GM21528 (cell line): ENCODE results near the gene SMYD3.
A peak's percentile ranks its signal among the peaks of the same experiment; 100 is the strongest.
"Not testable (repeated sequence)": the region's sequence is repeated elsewhere in the genome, so short reads cannot be mapped to it uniquely, and the experiment has no call there.

Experiments used
- ATAC-seq: cut with Tn5 transposase; IDR thresholded peaks from one replicate; pipeline ENCODE4 v1.9.1; 2021; ENCODE audit warnings: mild to moderate bottlenecking, moderate library complexity; ENCODE audit not compliant: unreplicated experiment, low FRiP score

SMYD3 gene

DNA sequence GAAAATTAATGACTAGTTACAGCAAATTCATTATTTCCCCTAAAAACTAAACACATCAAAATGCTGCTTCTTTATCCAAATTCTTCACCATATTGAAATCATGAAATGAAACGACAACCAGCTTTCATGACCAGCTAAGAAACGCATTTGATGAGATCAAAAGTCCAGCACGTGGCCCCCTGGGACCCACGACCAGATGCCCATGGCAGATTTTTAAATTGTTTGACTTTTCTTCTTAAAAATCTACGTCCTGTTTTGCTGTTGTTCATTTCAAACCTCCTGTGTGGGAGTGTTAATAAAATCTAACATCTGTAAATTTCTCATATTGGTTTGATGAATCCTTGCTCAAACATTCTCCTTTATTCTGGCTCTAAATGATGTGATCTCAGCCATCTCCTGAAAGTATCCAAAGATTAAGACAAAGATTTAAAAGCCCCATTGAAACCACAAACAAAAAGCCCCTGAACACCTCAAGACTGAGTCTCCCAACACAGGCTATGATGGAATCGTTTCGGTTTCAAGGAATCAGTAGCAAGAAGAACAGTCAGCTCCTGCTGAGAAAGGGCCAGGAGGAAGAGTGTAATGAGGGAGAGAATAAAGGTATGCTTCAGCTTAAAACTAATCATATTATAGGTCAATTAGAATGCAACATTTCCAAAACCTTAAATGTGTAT is 523.6 kb downstream of the SMYD3 start:
- no peak for ATAC-seq

DNA sequence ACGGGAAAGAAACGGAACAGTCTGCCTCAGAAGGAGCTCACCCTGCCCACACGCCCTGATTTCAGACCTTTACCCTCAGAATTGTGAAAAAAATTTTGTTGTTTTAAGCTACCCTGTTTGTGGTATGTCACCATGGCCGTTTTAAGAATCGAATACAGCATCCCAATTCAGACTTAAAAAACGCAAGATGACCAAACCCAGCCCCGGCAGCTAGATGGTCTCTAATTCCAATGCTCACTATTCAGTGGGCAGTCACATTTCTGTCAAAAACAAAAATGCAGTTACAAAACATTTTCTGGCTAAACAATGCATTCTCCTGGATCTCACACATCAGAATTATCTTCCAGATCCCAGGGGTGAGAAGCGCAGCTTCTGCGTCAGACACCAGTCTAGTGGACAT is 527.5 kb downstream of the SMYD3 start:
- no peak for ATAC-seq

DNA sequence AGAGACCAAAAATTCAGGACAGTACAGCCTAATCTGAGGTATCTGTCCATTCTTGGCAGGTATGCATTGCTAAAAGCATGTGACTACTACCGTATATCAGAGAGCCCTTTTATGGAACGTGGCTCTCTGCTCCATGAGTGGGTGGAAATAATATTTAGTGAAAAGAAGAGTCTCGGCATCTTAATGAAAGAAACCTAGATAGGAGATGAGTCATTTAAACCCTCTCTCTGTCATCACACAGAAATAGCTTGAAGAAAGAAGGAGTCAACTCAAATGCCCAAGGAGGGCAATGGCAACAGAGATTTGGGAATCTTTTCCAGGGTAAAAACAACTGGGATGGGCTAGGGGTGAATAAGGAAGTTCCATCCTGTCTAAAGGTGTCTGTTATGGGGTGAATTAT is 528.2 kb downstream of the SMYD3 start:
- no peak for ATAC-seq

DNA sequence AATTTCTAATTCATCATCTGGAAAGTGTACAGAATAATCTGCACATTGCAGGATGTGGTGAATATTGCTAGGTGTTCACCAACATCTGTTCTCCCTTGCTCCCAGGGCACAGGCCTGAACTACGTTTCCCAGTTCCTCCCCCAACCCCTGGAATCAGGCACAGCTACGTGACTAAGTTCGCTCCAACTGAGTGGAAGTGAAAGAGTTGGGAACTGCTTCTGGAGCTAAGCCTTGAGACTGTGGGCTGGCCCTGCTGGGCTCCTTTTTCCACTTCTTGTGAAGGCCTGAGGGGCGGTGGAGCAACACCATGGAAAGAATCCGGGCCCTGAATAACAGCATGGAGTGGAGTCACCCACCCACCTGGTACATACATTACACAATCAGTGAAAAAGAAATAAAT is 534.6 kb downstream of the SMYD3 start:
- no peak for ATAC-seq

DNA sequence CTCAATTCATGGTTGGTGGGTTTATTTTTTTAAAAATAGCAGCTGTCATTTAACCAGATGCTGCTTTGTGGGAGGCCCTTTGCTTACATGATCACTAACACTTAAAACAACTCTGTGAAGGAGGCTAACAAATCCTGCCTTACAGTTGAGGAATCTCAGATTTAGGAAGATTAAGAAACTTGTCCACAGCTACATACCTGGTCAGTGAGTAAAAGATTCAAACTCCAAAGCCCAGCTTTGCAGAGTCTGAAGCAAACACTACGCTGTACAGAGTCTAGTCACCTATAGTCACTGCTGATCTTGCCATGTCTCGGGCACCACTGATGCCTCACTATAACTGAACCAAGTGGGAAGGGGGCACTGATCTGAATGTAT is 535.4 kb downstream of the SMYD3 start:
- ATAC-seq: no peak

DNA sequence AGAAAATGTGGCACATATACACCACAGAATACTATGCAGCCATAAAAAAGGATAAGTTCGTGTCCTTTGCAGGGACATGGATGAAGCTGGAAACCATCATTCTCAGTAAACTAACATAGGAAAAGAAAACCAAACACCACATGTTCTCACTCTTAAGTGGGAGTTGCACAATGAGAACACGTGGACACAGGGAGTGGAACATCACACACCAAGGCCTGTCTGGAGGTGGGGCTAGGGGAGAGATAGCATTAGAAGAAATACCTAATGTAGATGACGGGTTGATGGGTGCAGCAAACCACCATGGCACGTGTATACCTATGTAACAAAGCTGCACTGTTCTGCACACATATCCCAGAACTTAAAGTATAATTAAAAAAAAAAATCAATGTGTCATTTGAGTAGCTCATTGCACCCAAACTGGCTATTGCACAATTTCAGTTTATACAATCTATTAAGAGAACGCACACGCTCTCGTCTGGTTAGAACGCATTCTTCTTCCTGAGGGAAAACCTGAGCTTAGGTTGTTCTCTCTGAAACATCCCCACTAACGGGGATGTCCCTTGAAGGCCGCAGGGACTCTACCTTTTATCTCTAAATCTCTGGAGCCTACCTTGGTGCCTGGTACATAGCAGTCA is 535.9 kb downstream of the SMYD3 start:
- not testable (repeated sequence) for ATAC-seq

DNA sequence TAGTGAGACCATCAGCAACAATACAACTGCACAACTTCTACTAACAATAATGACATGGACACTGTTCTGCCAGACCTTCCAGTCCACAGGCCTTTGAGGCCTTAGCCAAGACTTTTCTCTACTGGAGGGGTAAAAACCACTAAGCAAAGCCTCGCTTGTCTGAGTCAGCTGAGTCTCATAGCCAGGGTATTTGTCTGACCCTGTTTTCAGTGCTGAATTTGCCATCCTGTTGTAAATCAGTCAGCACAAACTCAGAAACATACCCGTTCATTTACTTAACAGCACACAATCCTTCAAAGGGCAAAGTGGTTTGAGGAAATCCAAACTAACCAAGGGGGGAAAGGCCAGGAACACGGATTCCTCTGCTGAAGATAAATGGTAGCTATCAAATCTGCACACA is 537.8 kb downstream of the SMYD3 start:
- no peak for ATAC-seq

DNA sequence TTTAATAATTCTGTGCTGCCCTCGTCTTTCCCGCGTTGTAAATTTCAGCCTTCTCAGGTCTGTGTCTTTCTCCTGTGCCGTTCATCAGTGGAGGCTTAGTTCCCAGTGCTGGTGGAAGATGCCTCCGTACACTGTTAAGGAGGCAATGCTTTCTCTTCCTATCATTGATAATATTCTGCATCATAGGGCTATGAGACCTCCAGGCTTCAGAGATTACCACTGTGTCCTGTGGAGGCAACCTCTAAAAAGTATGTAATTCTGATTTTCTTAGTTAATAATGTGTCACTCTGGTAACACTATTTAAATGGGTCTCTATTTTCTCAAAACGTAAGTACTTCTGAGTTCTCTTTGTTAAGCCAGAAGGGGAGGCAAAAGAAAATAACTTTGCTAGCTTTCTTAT is 538.3 kb downstream of the SMYD3 start:
- no peak for ATAC-seq

DNA sequence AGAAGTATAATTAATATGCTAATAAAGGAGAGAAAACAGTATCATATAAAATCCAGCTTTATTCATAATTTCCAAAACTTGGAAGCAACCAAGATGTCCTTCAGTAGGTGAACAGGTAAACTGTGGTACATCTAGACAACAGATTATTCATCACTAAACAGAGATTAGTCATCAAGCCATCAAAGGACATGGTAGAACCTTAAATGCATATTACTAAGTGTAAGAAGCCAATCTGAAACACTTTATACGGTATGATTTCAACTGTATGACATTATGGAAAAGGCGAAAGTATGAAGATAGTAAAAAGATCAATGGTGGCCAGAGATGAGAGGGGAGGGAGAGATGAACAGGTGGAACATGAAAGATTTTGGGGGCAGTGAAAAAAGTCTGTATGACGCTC is 541.7 kb downstream of the SMYD3 start:
- ATAC-seq: no peak

DNA sequence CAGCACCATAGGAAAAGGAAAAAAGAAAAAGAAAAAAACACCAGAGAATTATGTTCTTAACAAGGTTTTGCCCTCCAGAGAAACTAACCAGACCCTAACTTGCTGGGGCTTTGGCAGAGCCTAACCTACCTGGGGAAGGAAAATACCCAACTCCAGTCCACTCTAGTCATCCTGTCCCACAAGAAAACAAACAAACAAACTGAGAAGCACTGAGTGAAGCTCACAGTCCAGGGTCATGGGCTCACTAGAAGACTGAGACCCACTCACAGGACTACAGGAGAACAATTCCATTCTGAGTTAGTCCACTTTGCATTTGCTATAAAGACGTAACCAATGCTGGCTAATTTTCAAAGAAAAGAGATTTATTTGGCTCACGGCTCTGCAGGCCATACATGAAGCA is 543.4 kb downstream of the SMYD3 start:
- no peak for ATAC-seq

DNA sequence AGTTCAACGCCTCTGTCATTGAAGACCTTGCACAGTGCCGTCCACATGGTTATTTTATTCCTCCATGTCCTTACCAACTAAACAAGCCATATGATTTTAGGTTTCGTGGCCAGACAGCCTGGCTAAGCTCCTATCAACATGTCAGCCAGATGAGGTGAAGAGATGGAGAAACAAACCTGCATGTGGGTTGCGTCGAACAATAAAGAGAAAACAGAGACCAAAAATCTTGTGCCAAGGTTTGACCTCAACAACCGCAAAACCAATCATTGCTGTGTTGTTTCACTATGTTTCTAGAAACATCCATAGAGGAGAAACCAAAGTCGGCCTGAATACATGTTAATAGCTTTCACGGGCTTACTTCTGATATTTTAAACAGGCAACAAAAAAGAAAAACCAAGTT is 544.6 kb downstream of the SMYD3 start:
- no peak for ATAC-seq

DNA sequence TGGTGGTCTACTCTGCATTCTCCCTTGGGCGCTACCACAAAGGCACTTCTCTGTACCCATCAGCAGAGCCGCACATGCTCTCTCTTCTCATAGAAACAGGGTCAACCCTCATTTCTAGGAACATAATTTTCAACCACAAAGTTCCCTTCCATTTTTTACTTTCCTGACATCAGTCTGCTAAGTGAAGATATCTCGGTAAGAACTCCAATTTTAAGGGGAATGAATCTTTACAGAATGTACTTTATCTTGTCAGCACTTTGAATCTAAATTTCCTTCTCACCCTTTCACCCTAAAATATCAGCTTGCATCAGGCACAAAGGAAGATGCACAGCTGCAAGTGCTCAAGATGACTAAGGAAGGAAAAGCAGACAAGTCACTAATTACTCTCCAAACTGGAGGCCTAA is 545.9 kb downstream of the SMYD3 start:
- no peak for ATAC-seq

DNA sequence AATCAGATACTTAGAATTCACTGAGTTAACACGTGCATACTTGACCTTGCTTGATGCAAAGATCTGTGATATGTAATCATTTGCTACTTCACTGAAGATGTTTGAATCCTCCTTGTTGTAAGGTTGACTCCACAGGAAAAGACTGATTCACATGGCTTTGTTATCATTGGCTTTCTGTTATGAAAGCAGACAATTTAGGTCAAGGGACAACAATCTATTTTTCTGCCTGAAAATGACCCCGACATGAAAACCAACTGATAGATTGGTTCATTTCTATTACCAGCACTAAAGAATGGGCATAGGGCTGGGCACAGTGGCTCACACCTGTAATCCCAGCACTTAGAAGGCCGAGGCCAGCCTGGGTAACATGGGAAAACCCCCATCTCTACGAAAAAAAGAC is 546.9 kb downstream of the SMYD3 start:
- ATAC-seq: no peak

DNA sequence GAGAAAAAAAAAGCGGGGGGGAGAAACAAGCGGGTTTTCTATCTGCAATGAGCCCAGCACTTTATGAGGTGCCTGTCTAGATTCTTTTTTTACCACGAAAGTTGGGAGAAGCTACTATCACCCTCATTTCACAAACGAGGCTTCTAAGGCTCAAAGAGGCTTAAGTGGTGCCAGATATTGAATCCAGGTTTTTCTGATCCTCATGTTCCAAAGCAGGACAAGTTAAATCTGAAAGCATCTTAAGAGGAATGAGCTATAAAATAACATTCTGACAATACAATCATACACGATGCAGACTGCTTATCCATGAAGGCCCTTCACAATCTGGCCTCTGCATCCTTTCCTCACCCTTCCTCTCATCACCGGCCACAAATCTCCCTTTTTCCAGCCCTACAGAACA is 549.1 kb downstream of the SMYD3 start:
- ATAC-seq: no peak

DNA sequence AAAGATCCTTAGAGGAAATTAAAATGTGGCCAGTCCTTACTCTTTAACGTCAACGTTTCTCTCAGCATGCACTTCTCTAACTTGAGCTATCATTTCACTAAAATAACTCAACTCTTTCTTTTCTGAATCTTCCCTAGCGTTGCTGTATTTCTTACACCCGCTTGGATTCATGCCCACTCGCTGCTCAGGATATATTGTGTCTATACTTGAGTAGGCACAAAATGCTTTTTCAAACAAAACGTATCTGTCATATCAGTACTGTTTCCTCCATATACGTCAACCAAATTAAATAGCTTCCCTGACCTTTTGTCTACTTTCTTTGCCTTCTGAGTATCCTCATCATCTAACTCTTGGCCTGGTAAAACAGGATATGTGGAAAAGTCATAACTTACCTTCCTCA is 549.7 kb downstream of the SMYD3 start:
- no peak for ATAC-seq

DNA sequence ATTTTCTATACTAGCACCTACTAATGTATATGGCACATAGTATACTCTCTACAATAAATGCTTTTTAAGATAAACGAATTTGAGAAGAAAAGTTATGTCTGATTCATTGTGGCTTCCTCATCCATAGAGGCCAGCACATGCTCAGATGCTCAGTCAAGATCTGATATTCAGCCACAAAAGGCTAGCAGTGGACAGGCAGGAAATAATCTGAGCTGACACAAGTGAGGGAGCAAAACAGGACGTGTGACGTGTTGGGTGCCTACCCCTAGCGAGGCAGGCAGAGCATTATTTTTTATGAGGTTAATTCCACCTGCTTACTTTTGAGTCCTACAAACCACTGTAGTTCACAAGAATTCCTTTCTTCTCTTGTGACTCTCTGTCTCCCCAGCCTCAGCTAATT is 550.9 kb downstream of the SMYD3 start:
- ATAC-seq: no peak

DNA sequence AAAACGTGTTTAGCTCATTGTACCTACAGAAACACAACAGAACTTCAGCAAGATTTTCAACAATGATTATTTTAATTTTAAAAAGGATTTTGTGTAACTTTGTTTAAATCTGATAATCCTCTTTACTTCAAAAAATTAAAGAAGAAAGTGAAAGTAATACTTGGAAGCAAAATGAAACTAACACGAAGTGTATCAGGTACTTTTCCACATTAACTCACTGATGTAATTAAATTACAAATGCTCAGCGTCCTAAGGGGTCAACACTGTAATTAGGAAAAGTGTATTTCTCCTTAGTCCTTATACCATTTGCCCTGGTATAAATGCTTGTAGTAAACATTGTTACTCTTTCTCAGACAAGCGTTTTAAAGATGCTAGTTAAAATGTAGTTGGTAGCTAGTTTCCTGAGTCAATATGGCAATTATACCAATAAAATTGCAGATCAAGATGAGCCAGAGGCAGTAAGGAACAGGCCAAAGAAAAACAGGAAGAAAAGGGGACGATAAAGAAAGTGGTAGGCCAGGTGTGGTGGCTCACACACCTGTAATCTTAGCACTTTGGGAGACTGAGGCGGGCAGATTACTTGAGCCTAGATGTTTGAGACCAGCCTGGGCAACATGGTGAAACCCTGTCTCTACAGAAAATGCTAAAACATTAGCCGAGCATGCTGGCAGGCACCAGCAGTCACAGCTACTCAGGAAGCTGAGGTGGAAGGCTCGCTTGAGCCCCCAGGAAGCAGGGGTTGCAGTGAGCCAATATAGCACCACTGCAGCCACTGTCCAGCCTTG is 553.0 kb downstream of the SMYD3 start:
- peak; percentile 51 for ATAC-seq

DNA sequence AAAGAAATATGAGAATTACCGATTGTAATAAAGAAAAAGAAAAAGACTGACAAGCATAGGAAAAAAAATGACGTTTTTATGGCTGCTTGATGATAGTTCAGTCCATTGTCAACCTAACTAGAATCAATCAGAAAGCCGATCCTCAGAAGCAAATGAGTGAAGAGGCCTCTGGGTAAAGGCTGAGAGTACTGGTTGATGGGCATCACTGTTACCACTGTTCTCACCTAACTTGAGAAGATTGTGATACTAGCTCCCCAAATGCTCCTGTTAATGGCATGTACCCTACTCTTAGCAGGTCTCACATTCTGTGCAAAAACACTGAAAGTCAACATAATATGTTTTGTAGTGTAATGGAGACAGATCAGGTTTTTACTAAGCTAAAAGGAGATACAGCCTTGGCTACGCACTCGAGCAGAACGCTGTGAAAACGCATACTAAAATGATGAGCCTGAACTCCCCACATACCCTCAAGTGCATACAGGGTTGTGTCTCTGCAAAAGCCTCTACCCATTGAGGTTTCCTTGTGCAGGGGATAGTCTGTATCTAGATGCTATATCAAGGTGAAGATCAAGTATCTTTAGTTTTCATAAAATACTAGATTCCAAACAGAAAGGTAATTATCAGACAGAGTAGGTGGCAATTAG is 554.6 kb downstream of the SMYD3 start:
- no peak for ATAC-seq

DNA sequence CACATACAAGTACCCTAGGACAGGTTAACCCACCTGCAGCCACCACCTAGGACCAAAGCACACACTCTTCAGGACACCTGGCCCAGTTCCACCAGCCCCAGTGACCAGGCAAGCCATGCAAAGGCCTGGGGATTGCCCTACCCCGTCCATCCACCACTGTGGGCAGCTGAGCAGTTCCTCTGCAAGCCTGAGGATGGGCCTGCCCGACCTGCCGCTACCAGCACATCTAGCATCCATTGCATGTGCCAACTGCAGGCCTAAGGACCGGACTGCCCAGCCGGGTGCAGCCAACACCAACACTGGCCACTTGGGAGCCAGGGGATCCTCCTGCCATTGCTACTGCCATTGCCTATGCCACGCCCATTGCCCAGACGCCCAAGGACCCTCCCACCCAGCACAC is 558.3 kb downstream of the SMYD3 start:
- no peak for ATAC-seq

DNA sequence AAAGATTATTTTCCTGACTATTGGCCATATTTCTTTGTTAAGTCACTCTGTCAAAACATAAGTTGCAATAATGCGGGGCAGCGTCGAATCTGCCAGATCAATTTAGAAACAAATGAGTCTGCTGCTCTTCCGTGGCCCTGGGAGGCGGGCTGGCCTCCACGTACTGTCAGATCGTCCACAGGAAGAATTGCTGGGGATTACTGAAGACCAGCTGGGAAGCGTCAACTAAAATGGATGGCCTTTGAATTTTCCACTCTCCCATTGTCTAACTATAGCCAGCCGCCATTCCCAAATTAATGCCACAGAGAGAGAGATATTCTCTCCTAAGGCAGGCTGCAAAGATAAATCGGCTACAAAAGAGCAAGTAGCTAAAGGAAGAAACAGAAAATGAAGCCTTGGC is 560.2 kb downstream of the SMYD3 start:
- ATAC-seq: no peak

DNA sequence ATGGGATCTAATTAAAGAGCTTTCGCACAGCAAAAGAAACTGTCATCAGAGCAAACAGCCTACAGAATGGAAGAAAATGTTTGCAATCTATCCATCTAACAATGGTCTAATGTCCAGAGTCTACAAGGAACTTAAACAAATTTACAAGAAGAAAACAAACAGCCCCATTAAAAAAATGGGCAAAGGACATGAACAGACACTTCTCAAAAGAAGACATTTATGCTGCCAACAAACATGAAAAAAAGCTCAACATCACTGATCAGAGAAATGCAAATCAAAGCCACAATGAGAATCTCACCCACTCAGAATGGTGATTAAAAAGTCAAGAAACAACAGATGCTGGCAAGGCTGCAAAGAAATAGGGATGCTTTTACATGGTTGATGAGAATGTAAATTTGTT is 561.9 kb downstream of the SMYD3 start:
- ATAC-seq: not testable (repeated sequence)
